LNCaP clone FGC (cell line): ENCODE measurements around the gene CCL4.
"Not testable (repeated sequence)": the region's sequence is repeated elsewhere in the genome, so short reads cannot be mapped to it uniquely, and the experiment has no call there.

Source experiments
- DNase-seq: peaks from one replicate; pipeline ENCODE4 v3.0.0-alpha.2; 2011; ENCODE audit warnings: low read depth
- H3K4me3 ChIP-seq: 2 replicates; pipeline ENCODE4 v1.5.1; 2011; ENCODE audit warnings: mild to moderate bottlenecking, low read depth, low read length, control low read depth
- TF ChIP-seq, protein P1 (sequence below): IDR thresholded peaks from 2 replicates; pipeline ENCODE4 v1.5.1; 2012; ENCODE audit warnings: mild to moderate bottlenecking; ENCODE audit not compliant: control insufficient read depth, insufficient read depth; ENCODE audit errors: extremely low read depth

Gene CCL4

GRCh38 chr17:36074365-36074764 is 29.3 kb upstream of the CCL4 start:
- peak; percentile 18 for DNase-seq
- H3K4me3 ChIP-seq = no peak overlapping the region
- TF ChIP-seq, protein P1, sequence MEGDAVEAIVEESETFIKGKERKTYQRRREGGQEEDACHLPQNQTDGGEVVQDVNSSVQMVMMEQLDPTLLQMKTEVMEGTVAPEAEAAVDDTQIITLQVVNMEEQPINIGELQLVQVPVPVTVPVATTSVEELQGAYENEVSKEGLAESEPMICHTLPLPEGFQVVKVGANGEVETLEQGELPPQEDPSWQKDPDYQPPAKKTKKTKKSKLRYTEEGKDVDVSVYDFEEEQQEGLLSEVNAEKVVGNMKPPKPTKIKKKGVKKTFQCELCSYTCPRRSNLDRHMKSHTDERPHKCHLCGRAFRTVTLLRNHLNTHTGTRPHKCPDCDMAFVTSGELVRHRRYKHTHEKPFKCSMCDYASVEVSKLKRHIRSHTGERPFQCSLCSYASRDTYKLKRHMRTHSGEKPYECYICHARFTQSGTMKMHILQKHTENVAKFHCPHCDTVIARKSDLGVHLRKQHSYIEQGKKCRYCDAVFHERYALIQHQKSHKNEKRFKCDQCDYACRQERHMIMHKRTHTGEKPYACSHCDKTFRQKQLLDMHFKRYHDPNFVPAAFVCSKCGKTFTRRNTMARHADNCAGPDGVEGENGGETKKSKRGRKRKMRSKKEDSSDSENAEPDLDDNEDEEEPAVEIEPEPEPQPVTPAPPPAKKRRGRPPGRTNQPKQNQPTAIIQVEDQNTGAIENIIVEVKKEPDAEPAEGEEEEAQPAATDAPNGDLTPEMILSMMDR = no peak

DNA sequence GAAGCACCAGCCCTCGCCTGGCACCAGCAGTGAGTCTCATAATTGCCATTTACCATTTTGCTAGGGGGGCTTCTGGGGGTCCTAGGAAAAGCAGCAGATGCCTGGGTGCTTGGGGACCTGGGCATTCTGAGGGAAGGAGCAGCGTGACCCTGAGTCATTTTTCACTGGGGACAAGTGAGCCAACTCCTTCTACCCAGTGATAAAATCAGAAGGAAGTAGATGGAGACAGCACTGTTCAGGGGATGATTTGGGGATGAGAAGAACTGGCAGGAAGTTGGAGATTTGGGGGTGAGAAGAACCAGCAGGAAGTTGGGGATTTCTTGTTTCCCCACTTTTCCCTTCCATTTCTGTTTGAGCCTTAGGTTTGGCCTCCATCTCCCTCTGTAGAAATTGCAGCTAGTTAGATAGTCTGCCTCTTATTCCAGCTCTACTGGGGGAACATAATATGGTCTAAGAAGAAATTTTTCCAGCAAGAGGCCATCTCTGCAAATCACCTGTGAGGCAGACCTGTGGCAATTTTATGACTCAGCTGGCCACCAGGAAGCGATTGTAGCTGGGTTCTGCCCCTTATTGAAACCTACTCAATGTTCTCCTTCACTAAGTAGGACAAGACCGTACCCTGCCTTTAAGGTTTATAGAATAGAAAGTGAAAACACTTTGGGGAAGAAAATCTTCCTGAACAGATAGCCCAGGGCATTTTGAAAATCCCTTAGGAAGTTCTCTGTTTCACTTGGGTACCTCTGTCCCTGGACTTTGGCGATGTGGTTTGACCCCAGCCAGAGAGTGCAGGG is 21.8 kb upstream of the CCL4 start:
- not testable (repeated sequence) for DNase-seq, H3K4me3 ChIP-seq

DNA sequence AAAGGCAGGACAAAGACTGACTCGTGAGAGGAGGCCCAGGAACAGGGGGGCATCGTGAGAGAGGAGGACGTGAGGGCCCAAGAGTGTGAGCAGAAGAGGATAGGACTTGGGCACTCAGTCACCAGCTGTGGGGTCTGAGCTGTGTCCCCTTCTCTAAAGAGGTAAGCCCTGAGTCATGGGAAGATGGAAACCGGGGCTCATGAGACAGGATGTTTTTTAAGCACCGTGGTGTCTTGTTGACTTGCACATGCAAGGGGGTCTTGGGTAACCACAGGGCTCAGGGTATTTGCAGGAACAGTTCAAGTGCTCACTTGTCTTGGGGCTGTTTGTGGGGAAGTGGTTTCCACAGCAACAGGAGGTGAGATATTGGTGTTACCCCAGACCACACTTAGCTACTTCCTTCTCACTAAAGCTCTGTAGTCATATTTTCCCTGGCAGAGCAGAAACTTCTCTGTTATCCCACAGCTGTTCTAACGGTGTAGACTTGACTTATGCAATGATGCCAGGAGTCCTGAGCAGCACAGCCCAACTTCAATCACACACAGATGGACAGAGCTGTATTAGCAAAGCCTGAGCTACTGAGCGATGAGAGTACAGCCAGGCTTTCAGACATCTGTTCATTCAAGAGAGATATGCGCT is 21.0 kb upstream of the CCL4 start:
- DNase-seq = not testable (repeated sequence)

DNA sequence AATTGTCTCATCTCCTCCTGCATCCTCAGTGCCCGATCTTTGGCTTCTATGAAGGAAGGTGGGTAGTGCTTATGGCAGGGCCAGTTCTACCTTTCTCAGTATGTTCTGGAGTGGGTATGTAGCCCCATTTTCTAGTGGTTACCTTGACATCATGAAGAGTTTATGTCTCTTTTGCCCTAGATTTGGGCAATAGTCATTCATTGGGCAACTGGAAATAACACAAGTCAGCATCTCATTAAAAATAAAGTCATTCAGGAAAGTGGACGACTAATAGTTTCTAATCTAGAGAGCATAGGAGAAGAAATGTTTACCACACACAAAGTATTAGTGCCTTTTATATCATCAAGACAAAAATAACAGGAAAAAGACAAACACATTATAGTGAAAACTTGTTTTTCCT is 19.9 kb upstream of the CCL4 start:
- H3K4me3 ChIP-seq, DNase-seq: not testable (repeated sequence)

More for the DNA sequence above, 21.0 kb upstream of the CCL4 start:
- not testable (repeated sequence) for H3K4me3 ChIP-seq

DNA sequence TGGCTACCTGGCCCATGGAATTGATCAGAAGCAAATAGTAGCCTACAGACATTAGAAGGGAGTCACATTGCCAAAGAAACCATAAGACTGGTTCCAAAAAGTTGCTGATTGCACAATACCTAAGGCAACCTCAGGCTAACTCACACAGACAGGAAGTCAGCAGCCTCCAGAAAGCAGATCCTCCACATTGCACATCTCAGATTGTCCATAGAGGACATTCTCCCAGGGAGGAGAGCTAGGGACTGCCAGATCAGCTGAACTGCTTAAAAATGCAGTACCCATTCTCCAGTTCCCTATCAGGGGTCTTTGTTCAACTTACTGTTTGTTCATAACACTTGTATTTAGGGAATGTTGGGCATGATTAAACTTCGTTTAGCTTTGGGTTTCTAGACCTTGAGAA is 17.9 kb upstream of the CCL4 start:
- TF ChIP-seq, protein P1 = no peak
- DNase-seq = no peak
- no peak overlapping the region for H3K4me3 ChIP-seq

- TF ChIP-seq, protein P1 = no peak
- no peak overlapping the region for H3K4me3 ChIP-seq
- DNase-seq = no peak
Observed at GRCh38 chr17:36086791-36087190, 16.8 kb upstream of the CCL4 start.

DNA sequence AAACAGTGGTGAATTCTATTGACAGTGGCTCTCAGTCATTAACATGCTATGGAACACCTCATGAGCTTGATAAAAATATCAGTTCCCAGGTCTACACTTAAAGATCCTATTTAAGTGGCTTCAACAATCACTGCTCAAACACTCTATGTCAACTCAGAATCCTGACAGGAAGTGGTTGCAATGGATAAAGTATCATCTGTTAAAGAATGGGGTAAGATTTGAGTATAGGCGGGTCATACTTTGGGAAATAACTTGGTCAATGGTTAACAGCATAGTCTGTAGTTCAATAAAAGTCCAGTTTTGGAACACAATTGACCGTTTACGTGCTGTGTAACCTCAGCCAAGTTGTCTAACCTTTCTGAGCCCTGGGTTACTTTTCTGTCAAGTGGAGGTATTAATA is 16.2 kb upstream of the CCL4 start:
- DNase-seq, H3K4me3 ChIP-seq: not testable (repeated sequence)

- not testable (repeated sequence) for H3K4me3 ChIP-seq, DNase-seq
Observed at GRCh38 chr17:36087897-36088572, 15.6 kb upstream of the CCL4 start.

- H3K4me3 ChIP-seq = no peak overlapping the region
- TF ChIP-seq, protein P1 = no peak
- DNase-seq = no peak
Observed at GRCh38 chr17:36088670-36089338, 14.8 kb upstream of the CCL4 start.
